ENCODE measurements around the gene PAK3.

GRCh38 chrX:111165902-111166301 lies 69.9 kb downstream of the PAK3 start:
- TF ChIP-seq CTCF (IDR thresholded peaks at IDR 0.05) (no peak), POLR2A (IDR thresholded peaks at IDR 0.05) (no peak)
